HEK293T (cell line): ENCODE results near the gene NR4A2.

Source experiments
- FOXA1 ChIP-seq: fragments of 450-650 bp; IDR thresholded peaks from 2 replicates; pipeline ENCODE4 v1.6.1; 2016; ENCODE audit warnings: mild to moderate bottlenecking
- FOXK2 ChIP-seq: fragments of 450-650 bp; IDR thresholded peaks from 2 replicates; pipeline ENCODE4 v1.6.1; 2016; ENCODE audit warnings: mild to moderate bottlenecking
- FOXM1 ChIP-seq: fragments of 450-650 bp; IDR thresholded peaks from 2 replicates; pipeline ENCODE4 v1.6.1; 2017; ENCODE audit warnings: mild to moderate bottlenecking, borderline replicate concordance
- PKNOX1 ChIP-seq: fragments of 450-650 bp; IDR thresholded peaks from 2 replicates; pipeline ENCODE4 v1.6.1; 2016
- SP1 ChIP-seq: fragments of 450-650 bp; IDR thresholded peaks from 2 replicates; pipeline ENCODE4 v1.6.1; 2017
- SUZ12 ChIP-seq: fragments of 450-650 bp; IDR thresholded peaks from 2 replicates; pipeline ENCODE4 v1.6.1; 2016; ENCODE audit warnings: mild to moderate bottlenecking
- ZNF384 ChIP-seq: fragments of 450-650 bp; IDR thresholded peaks from 2 replicates; pipeline ENCODE4 v1.6.1; 2016

- TF ChIP-seq FOXA1 (no peak), SP1 (no peak), ZNF384 (no peak), SUZ12 (no peak), PKNOX1 (no peak), FOXM1 (no peak), FOXK2 (no peak)
These were observed 891 bp upstream of the NR4A2 start for GRCh38 chr2:156333274-156333950.
